Measurements from ENCODE around the gene RASSF8.

DNA sequence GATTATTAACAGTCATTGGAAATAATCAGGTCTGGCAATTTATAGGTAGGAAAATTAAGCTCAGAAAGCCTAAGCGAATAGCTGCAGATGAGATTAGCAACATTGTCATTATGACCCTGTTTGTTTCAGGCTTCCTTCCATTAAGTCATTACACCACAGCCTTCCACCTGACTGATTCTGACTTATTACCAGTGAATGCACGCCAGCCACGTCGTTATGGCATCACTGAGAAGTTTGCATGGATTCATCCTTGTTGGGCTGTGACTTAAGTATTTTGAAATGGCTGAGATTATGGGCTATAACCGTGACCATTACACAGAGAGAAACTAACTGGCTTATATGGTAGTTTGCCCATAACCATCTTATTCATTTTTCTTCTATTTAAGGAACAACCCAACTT lies 18.6 kb downstream of the RASSF8 start:
- TF ChIP-seq GATA3 (IDR thresholded peaks at IDR 0.05; ENCODE audit: low read depth, low read length) (no peak), GATA2 (IDR thresholded peaks at IDR 0.05; ENCODE audit: low read depth, low read length) (no peak)
